ENCODE results near the gene PTPN23.

PTPN23 gene

DNA sequence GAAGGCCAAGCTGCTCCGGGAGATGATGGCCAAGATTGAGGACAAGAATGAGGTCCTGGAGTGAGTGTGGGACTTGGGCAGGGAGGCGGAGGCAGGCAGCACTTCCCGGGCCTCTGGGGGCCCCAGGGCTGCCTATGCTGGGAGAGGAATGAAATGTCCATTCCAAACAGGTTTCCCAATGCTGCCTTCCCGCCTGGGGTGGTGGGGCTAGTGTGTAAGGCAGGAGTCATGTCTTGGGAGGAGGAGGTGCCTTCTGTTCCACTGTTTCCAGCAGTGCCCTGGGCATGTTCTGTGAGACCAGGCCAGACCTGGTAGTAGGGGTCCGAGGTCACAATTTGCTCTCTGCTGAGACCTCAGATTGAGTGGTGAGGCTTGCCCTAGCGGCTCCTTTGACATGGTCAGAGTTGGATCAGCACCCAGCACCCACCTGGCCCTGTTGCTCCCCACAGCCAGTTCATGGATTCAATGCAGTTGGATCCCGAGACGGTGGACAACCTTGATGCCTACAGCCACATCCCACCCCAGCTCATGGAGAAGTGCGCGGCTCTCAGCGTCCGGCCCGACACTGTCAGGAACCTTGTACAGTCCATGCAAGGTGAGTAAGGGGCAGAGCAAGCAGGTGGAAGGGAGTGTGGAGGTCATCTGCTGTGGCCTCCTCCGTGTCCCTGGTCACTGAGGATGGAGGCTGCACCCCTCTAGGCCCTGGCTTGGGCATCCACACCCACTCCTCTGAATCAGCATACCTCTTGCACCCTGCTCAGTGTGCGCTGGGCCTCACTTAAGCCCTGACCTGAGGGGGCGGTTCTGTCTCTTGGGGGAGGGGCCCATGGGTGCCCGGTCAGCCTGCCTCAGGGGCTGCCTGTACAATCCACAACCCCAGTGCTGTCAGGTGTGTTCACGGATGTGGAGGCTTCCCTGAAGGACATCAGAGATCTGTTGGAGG, 27.3 kb downstream of the PTPN23 start:
- DNase-seq = no peak

DNA sequence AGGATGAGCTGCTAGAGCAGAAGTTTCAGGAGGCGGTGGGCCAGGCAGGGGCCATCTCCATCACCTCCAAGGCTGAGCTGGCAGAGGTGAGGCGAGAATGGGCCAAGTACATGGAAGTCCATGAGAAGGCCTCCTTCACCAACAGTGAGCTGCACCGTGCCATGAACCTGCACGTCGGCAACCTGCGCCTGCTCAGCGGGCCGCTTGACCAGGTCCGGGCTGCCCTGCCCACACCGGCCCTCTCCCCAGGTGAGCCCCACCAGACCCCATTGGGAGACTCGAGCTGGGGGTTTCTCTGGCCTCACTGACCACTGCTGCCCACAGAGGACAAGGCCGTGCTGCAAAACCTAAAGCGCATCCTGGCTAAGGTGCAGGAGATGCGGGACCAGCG, 28.0 kb downstream of the PTPN23 start:
- DNase-seq = no peak

DNA sequence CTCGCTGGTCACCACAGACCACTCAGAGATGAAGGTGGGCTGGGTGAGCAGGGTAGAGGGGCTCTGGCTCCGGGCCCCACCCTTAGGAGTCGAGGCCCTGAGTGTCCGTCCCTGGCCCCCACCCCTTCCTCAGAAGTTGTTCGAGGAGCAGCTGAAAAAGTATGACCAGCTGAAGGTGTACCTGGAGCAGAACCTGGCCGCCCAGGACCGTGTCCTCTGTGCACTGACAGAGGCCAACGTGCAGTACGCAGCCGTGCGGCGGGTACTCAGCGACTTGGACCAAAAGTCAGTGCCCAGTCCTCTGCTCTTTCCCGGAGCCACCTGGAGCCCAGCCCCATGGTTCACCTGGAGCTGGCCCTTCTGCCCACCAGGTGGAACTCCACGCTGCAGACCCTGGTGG, 28.5 kb downstream of the PTPN23 start:
- DNase-seq = no peak

DNA sequence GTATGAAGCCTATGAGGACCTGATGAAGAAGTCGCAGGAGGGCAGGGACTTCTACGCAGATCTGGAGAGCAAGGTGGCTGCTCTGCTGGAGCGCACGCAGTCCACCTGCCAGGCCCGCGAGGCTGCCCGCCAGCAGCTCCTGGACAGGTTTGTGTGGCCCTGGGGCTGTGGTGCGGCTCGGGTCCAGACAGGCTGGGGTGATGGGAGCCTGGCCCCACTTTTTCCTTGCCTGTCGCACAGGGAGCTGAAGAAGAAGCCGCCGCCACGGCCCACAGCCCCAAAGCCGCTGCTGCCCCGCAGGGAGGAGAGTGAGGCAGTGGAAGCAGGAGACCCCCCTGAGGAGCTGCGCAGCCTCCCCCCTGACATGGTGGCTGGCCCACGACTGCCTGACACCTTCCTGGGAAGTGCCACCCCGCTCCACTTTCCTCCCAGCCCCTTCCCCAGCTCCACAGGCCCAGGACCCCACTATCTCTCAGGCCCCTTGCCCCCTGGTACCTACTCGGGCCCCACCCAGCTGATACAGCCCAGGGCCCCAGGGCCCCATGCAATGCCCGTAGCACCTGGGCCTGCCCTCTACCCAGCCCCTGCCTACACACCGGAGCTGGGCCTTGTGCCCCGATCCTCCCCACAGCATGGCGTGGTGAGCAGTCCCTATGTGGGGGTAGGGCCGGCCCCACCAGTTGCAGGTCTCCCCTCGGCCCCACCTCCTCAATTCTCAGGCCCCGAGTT, 29.0 kb downstream of the PTPN23 start:
- DNase-seq = no peak

DNA sequence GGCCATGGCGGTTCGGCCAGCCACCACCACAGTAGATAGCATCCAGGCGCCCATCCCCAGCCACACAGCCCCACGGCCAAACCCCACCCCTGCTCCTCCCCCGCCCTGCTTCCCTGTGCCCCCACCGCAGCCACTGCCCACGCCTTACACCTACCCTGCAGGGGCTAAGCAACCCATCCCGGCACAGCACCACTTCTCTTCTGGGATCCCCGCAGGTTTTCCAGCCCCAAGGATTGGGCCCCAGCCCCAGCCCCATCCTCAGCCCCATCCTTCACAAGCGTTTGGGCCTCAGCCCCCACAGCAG, 29.5 kb downstream of the PTPN23 start:
- no peak for DNase-seq

DNA sequence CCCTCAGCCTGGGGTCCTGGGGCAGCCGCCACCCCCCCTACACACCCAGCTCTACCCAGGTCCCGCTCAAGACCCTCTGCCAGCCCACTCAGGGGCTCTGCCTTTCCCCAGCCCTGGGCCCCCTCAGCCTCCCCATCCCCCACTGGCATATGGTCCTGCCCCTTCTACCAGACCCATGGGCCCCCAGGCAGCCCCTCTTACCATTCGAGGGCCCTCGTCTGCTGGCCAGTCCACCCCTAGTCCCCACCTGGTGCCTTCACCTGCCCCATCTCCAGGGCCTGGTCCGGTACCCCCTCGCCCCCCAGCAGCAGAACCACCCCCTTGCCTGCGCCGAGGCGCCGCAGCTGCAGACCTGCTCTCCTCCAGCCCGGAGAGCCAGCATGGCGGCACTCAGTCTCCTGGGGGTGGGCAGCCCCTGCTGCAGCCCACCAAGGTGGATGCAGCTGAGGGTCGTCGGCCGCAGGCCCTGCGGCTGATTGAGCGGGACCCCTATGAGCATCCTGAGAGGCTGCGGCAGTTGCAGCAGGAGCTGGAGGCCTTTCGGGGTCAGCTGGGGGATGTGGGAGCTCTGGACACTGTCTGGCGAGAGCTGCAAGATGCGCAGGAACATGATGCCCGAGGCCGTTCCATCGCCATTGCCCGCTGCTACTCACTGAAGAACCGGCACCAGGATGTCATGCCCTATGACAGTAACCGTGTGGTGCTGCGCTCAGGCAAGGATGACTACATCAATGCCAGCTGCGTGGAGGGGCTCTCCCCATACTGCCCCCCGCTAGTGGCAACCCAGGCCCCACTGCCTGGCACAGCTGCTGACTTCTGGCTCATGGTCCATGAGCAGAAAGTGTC, 30.2 kb downstream of the PTPN23 start:
- DNase-seq = no peak

DNA sequence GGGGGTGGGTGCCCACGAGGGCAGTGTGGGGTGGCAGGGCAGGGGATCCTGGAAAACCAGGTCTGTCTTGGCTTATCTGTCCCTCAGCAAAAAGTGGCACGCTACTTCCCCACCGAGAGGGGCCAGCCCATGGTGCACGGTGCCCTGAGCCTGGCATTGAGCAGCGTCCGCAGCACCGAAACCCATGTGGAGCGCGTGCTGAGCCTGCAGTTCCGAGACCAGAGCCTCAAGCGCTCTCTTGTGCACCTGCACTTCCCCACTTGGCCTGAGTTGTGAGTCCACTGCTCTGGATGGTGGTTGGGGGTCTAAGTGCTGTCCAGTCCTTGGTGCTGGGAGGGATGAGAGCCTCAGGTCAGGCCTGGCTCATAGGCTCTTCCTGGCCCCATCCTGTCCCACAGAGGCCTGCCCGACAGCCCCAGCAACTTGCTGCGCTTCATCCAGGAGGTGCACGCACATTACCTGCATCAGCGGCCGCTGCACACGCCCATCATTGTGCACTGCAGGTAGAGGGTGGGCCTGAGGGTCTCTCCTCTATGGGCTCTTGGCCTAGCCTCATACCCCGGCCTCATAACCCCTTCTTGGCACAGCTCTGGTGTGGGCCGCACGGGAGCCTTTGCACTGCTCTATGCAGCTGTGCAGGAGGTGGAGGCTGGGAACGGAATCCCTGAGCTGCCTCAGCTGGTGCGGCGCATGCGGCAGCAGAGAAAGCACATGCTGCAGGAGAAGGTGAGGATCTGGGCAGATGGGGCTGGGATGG, 31.1 kb downstream of the PTPN23 start:
- no peak for DNase-seq

DNA sequence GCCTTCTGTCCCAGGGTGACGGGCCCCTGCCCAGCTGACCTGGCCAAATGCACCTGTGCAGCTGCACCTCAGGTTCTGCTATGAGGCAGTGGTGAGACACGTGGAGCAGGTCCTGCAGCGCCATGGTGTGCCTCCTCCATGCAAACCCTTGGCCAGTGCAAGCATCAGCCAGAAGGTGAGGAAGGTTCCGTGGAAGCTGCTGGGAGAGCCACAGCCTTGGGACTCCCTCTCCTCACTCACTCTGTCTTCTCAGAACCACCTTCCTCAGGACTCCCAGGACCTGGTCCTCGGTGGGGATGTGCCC, 31.6 kb downstream of the PTPN23 start:
- no peak for DNase-seq

DNA sequence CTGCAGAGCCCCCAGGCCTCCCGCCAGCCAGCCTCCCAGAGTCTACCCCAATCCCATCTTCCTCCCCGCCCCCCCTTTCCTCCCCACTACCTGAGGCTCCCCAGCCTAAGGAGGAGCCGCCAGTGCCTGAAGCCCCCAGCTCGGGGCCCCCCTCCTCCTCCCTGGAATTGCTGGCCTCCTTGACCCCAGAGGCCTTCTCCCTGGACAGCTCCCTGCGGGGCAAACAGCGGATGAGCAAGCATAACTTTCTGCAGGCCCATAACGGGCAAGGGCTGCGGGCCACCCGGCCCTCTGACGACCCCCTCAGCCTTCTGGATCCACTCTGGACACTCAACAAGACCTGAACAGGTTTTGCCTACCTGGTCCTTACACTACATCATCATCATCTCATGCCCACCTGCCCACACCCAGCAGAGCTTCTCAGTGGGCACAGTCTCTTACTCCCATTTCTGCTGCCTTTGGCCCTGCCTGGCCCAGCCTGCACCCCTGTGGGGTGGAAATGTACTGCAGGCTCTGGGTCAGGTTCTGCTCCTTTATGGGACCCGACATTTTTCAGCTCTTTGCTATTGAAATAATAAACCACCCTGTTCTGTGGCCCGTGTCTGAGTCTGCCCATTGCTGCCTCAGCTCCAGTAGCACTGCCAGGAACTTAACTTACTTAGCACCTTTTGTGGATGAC, 32.2 kb downstream of the PTPN23 start:
- no peak for DNase-seq

DNA sequence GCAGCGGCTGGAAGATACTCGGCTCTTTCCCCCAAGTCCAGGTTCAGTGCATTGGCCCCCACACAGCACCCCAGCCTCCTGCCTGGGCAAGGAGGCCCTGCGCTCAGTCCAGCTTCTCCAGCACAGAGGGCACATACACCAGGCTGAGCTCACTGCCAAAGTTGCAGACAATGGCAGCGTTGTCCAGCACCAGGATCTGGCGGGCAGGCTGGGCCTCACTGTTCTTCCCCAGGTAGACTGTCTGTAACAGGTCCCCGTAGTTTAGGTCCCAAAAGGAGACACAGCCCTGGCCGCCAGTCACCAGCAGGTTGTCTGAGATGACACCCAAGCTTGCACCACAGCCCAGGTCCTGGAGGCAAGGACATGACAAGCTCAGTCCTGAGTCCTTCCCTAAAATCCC, 32.9 kb downstream of the PTPN23 start:
- DNase-seq = no peak

DNA sequence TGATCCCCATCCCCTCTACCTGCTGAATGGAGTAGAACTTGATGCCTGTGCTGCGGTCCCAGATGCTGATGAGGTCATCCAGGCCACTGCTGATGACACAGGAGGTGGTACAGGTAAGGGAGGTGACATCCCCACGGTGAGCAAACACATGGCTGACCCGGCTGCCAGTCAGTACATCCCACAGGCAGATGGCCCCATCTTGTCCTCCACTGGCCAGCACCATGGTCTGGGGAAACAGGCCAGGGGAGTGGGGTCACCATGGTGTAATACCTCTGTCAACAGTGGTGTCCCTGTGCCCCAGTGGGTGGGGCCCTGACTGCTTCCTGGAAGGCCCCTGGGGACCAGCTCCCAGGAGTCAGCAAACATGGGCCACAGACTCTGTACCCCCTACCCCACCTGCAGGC, 33.3 kb downstream of the PTPN23 start:
- DNase-seq = no peak

DNA sequence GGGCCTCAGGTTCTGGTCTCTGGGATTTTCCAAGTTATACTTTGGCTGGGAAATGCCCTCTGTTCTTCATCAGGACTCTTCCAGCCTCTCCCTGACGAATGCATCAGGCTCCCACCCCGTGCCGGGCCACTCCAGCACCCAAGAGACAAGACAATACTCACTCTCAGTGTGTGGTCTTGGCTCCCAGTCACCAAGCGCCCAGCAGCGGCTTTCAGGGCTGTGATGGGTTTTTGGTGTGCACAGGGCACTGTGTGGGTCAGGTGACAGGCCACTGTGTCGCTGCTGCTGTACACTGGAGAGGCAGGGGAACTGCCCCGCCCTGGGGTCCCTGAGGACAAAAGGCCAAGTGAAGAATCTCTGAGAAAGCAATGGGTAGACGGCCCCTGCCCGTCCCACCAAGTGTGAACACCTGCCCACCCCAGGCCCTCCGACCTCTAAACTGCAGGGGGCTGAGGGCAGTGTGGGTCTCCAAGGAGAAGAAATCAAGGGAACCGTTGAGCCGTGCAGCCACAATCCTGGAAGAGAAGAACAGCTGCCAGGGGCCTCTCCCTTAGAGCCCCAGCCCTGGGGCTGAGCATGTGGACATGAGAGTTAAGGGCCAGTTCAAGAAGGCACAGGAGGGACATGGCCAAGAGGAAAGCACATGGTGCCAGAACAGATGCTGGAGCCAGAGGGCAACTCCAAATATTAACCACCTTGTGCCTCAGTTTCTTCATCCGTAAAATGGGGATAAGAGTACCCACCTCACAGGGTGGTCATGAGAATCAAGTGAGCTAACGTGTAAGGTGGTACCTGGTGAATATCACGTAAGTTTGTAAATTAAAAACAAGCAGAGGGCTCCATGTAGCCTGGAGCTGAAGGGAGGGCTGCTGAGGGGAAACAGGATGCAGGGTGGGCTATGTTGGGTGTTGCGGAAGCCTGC, 34.1 kb downstream of the PTPN23 start:
- no peak for DNase-seq

DNA sequence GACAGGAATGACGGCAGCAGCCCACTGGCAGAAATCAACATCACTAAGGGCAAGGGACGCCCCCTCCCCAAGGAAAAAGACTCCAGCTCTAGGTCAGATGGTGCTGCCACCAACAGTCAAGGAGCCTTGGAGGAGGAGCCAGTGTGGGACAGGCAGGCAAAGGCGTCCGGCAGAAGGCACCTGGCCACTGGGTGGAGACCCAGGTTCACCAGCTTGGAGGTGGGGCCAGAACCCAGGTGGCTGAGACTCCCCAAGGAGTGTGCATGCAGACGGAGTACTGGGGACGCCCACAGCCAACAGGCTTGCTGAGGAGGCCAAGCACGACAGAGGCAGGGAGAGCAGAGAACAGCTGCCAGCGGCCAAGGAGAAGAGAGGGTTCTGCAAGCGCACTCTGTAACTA, 35.2 kb downstream of the PTPN23 start:
- DNase-seq = no peak

DNA sequence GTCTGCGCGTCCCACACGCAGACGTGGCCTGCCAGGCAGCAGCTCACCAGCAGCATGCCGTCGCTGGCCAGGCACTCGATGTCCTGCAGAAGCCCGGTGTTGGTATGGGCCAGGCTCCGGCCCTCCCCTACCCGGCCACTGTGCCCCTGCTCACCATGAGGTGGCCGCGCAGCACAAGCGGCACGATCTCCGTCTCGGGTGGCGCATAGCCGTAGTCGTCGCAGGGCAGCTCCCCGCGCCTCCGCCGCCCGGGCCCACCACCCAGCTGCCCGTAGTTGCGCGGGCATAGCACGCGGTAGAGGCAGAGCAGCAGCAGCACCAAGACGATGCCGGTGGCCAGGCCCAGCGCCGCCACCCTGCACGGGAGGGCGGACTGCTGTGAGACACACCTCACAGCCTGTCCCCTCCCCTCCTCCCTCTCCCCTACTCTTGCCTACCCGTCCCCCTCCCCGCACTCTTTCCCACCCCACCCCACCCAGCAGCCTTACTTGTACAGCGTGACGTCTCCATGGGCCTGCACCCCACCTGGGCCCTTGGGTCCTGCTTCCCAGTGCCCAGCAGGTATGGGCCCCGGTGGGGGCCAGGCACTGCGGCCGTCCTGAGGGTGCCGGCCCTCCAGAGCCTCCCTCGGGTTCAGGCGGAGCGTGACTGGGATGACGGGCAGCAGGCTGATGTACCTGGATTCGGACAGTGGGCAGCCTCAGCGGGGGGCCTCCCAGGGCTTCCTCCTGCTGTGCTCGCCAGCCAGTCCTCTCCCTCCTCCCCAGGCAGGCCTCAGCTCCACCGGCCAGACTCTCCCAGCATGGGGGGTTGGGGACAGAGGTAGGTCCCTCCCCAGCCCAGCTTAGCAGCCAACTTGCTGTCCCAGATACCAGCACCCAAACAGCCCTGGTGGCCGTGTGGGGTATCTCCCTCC, 37.6 kb downstream of the PTPN23 start:
- no peak for DNase-seq

DNA sequence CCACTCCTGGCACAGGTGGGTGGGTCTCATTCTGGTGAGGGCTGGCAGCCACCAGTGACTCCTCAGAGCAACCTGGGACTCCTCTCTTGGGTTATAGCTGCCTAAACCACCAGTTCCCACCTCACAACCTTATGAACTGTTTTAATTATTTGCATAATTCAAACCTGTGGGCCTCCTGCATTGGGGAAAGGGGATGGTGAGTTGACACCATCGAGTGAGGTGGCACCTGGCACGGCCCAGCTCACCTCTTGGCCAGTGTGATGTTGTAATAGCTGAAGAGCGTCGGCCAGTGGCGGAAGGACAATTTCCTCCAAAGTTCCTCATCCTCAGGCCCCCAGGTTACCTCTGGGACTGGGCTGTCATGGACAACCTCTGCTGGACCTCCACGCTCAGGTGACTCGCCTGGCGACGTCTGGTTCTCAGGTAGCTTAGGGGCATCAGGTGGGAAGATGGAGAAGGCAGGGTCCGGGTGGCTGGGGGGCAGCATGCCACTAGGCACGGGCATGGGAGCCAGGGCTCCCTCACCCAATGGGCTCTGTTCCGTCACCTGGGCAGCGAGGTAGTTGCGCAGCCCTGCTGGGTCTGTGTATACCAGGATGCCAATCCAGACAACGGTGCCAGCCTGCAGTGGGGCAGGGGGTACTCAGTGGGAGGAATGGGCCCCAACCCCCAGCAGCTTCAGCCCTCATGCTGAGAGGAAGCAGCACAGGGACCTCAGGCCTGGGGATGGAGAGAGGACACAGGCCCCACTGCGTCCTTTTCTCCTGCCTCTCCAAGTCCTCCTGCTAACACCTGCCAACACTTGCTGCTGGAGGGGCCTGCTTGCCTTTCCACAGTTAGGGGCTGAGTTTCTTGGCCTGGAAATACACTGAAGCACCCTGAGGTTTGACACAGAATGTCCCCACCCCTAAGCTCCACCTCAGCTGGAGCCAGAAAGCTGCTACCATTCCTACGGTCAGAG, 38.5 kb downstream of the PTPN23 start:
- DNase-seq = no peak

DNA sequence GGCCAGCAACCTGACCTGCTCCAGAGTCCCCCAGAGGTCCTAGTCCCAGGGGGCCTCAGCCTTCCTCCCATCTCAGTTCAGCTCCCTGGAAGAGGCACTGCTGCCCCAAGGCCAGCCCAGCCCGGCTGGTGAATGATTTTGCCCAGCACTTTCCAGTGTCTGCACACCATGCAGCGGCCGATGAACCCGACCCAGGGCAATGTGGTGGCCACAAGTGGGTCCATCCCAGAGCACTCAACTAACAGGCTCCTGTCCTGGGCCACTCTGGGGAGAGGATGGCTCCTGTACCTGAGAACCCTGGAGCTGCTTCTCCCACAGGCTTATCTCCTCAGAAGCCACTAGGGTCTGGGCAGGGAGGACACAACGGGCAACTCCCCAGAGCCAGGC, 39.2 kb downstream of the PTPN23 start:
- no peak for DNase-seq

DNA sequence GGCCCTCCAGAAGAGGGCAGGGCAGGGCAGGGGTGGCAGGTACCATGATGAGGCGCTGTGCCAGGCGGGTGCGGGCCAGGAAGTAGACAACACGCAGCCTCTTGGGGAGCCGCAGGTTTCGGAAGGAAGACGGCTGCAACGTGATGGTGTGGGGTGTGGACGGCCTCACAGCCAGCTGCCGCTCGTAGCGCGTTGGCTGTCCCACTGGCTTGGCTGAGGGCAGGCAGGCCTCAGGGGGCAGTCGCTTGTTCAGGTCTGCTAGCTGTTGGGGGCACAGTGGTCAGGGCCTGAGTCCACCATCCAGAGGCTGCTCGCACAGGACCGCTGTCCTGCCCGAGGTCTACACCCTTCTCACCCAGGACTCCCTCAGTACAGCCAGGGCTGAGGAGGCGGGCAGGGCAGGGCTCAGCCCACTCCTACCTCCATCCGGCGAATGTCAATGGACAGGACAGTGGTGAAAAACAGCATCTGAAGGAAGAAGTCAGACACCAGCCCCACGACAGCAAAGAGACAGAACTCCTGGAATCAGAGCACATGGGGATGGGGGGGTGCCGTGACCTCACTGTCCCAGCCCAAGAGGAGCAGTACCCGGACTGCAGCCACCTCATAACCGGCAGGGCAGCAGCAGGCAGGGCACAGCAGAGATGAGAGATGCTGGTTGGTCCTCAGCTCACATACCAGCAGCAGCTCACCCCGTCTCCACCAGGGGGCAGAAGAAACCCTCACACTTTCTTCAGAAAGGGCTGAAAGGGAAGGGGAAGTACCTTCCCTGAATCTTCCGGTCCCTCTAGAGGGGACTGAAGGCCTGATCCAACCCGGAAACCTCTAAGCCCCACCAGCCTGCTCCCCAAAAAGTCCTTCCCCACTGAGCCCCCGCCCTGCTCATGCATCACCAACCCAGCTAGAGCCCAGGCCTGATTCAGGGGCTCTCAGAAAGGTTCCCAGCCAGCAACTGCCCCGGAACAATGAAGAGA, 40.0 kb downstream of the PTPN23 start:
- DNase-seq = peak; percentile 84
